HG03575 (cell line): ENCODE data around the gene AXIN2.

Source experiments
- ATAC-seq: cut with Tn5 transposase; IDR thresholded peaks from one replicate; pipeline ENCODE4 v1.9.1; 2021; ENCODE audit not compliant: unreplicated experiment, insufficient number of reproducible peaks, low FRiP score; ENCODE audit errors: extremely low read depth

Gene AXIN2

GRCh38 chr17:65542610-65543009 is 18.8 kb downstream of the AXIN2 start:
- ATAC-seq, result no peak

DNA sequence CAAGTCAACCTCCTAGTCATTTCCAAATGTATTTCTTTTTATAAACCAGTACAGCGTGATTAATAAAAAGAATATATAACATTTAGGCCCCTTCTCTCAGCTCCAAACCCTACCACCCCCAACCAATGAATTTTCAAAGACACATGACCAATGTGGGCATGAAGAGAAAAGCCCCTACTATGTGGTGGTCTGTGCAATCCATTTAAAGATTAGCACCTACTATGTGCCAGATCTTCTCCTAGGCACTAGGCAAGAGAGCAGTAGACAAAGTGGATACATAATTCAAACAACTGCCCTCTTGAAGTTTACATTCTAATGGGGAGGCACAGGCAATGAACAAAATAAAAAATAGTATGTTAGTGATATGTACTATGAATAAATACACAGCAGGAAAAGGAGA is 19.4 kb downstream of the AXIN2 start:
- ATAC-seq, result no peak

- ATAC-seq, result no peak
Measured at GRCh38 chr17:65541453-65541852, 20.0 kb downstream of the AXIN2 start.

GRCh38 chr17:65539630-65540266 is 21.7 kb downstream of the AXIN2 start:
- no peak for ATAC-seq

GRCh38 chr17:65538675-65539529 is 22.5 kb downstream of the AXIN2 start:
- no peak for ATAC-seq

GRCh38 chr17:65537845-65538674 is 23.4 kb downstream of the AXIN2 start:
- ATAC-seq, result no peak

- no peak for ATAC-seq
Measured at GRCh38 chr17:65537343-65537844, 24.1 kb downstream of the AXIN2 start.

- no peak for ATAC-seq
Measured at GRCh38 chr17:65536573-65537342, 24.7 kb downstream of the AXIN2 start.

DNA sequence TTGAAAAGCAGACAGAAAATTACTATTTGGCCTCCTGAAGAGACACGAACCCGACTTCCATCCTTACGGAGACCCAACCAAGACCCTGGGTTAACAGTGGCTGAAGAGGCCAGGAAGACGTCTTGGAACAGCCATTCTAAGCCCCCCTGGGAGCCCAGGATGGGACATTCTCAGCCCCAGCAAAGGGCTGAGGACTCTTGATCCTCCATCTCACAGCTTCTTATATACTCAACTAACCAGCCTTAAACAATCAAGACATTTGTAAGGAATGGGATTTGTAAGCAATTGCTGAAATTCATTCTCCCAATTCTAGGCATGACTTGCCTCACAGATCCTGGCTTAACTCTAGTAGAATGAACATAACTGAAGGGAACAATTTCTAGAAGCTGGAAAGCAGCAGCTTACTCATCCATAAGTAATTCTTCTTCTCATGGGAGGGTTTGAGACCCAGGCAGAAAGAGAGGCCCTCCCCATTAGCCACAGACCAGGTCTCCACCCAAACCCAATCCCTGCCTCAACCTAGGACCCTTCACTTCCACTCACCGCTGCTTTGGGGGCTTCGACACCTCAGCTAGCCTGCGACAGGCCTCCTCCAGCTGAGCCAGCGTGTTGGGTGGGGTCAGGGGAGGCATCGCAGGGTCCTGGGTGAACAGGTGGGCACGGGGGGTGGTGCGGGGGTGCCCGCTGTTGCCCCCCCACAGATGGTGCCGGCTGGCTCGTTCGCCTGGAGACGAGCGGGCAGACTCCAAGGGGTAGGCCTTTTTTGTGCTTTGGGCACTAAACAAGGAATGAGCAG is 25.5 kb downstream of the AXIN2 start:
- no peak for ATAC-seq

DNA sequence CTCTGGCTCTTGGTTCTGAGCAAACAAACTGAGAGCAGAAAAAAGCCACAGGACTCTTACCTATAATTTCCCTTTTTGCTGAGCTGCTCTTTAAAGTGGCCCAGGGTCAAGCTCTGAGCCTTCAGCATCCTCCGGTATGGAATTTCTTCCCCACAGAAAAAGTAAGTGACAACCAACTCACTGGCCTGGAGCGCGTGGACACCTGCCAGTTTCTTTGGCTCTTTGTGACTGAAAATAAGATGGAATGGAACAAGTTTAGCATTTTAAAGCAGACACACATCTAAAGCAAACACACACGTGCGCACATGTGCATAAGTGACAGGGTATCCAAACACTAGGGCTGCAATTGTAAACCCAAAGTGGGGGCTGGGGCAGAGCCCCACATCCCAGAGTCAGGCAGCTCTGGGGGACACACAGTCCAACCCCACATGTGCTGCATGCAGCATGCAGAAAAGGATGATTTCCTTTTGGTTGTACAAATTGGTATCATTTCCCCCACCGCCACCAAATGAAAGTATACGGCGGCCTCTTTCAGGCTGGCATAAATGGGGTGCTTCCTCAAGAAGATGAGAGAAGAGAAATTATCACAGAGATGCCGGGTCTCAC is 27.5 kb downstream of the AXIN2 start:
- no peak for ATAC-seq

GRCh38 chr17:65533056-65533745 is 28.2 kb downstream of the AXIN2 start:
- no peak for ATAC-seq

GRCh38 chr17:65532101-65532890 is 29.2 kb downstream of the AXIN2 start:
- ATAC-seq, result no peak

- ATAC-seq, result no peak
Measured at GRCh38 chr17:65531256-65532100, 30.0 kb downstream of the AXIN2 start.

- no peak for ATAC-seq
Measured at GRCh38 chr17:65530523-65531255, 30.8 kb downstream of the AXIN2 start.
